Nephron (organoid): Measurements from ENCODE around the gene DUSP22.

Experiments
- H3K27ac Mint-ChIP-seq, 3 experiments: 2 replicates each; pipeline ENCODE4 v1.8.0; 2020; ENCODE audit warnings: mixed read lengths in 3 of 3, mild to moderate bottlenecking in 2 of 3, moderate library complexity in 1 of 3
- H3K27me3 Mint-ChIP-seq: 2 replicates; pipeline ENCODE4 v1.8.0; 2021; ENCODE audit warnings: low read depth, mild to moderate bottlenecking, moderate library complexity, mixed read lengths
- H3K36me3 Mint-ChIP-seq: 2 replicates; pipeline ENCODE4 v1.8.0; 2020; ENCODE audit warnings: low read depth, mixed read lengths
- H3K4me1 Mint-ChIP-seq: 2 replicates; pipeline ENCODE4 v1.8.0; 2020; ENCODE audit warnings: mixed read lengths
- H3K4me3 Mint-ChIP-seq, 3 experiments: 2 replicates each; pipeline ENCODE4 v1.8.0; 2020; ENCODE audit warnings: mild to moderate bottlenecking in 3 of 3, mixed read lengths in 3 of 3, moderate library complexity in 2 of 3
- H3K9me3 Mint-ChIP-seq: 2 replicates; pipeline ENCODE4 v1.8.0; 2020; ENCODE audit warnings: mixed read lengths
- TF ChIP-seq, protein P1 (sequence below), 3 experiments: fragments of 200-600 bp; sonication (generic); IDR thresholded peaks; one replicate each; pipeline ENCODE4 v1.5.0; 2021; ENCODE audit warnings: antibody characterized with exemption in 3 of 3; ENCODE audit not compliant: unreplicated experiment in 3 of 3

The DUSP22 gene

DNA sequence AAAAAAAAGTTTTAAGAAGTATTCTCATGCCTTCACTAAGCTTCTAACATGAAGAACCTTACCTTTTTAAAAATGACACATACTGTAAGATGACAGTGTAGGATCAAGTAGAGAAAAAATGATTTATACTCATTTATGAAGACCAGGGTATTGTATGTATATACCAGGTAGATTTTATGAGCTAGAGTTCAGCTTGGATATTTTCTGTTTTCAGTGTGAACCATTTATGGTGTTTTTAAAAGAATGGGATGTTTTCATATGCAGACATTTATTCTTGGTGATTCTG lies 24.4 kb downstream of the DUSP22 start:
- Mint-ChIP-seq H3K4me1 (peaks cover 17% of the 10 kb centered on the region), H3K27ac (no peak overlapping the region), H3K9me3 (peaks cover 19% of the 10 kb centered on the region), H3K36me3 (no peaks in the 10 kb centered on the region), H3K4me3 (no peak overlapping the region), H3K27me3 (no peaks in the 10 kb centered on the region)
- TF ChIP-seq, protein P1, sequence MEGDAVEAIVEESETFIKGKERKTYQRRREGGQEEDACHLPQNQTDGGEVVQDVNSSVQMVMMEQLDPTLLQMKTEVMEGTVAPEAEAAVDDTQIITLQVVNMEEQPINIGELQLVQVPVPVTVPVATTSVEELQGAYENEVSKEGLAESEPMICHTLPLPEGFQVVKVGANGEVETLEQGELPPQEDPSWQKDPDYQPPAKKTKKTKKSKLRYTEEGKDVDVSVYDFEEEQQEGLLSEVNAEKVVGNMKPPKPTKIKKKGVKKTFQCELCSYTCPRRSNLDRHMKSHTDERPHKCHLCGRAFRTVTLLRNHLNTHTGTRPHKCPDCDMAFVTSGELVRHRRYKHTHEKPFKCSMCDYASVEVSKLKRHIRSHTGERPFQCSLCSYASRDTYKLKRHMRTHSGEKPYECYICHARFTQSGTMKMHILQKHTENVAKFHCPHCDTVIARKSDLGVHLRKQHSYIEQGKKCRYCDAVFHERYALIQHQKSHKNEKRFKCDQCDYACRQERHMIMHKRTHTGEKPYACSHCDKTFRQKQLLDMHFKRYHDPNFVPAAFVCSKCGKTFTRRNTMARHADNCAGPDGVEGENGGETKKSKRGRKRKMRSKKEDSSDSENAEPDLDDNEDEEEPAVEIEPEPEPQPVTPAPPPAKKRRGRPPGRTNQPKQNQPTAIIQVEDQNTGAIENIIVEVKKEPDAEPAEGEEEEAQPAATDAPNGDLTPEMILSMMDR (IDR thresholded peaks at IDR 0.05; ENCODE audit: unreplicated experiment in 3 of 3): no peak

DNA sequence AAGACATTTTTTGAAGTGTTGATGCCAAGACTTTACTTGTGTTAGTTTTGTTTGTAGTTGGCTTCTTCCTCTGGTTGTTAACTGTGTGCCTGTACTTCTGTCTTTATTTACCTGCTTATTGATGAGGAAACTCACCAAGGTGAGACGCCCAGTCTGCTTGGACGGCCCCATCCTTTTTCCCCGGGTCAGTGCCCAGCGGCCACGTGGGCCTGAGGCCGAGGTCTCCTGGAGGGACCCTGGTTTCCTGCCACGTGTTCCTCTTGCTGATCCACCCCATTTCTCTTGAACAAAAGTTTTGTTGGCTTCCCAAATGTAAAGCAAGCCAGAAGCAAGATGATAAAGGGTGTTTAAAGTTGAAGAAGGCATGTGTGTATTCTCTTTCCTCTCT lies 24.8 kb downstream of the DUSP22 start:
- peak overlapping the region in 1 of 3 experiments; percentile 31 for H3K27ac Mint-ChIP-seq
- TF ChIP-seq, protein P1 (IDR thresholded peaks at IDR 0.05; ENCODE audit: unreplicated experiment in 3 of 3): no peak
- H3K36me3 Mint-ChIP-seq: no peaks in the 10 kb centered on the region
- H3K4me3 Mint-ChIP-seq: no peak overlapping the region
- H3K4me1 Mint-ChIP-seq: peaks cover 17% of the 10 kb centered on the region
- H3K9me3 Mint-ChIP-seq: peaks cover 19% of the 10 kb centered on the region
- H3K27me3 Mint-ChIP-seq: no peaks in the 10 kb centered on the region

DNA sequence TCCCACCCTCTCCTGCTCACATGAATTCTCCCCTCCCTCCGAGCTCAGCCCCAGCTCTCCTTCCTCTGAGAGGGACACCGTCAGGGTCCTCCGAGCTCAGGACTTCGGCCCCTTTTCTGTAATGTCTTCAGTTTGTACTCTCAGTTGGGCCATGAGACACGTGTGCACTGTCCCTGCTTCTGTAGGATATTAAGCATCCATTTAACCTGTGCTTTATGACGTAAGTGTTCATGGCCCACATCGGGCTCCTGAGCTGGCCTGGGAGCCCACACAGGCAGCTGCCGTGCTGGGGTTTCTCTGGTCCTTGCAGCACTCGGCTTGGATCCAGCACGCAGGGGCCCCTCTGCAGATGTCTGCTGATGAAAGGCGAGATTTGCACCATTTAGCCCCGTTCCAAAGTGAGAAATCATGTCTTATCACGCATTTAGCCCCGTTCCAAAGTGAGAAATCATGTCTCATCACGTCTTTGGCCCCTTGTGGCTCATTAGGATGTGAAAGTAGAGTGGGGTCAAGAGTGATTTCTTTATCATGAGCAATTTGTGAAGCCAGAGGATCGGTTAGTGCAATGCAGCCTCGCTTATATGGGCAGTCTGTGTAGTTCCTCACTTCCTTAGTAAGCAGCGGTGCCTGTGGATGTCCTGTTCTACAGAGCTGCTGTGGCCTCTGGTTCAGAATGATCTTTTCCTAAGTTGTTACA lies 25.3 kb downstream of the DUSP22 start:
- H3K4me3 Mint-ChIP-seq: no peak overlapping the region
- peaks cover 17% of the 10 kb centered on the region for H3K9me3 Mint-ChIP-seq
- no peaks in the 10 kb centered on the region for H3K36me3 Mint-ChIP-seq
- peaks cover 17% of the 10 kb centered on the region for H3K4me1 Mint-ChIP-seq
- TF ChIP-seq, protein P1 (IDR thresholded peaks at IDR 0.05; ENCODE audit: unreplicated experiment in 3 of 3): no peak
- no peaks in the 10 kb centered on the region for H3K27me3 Mint-ChIP-seq
- peak overlapping the region in 1 of 3 experiments; percentile 31 for H3K27ac Mint-ChIP-seq

DNA sequence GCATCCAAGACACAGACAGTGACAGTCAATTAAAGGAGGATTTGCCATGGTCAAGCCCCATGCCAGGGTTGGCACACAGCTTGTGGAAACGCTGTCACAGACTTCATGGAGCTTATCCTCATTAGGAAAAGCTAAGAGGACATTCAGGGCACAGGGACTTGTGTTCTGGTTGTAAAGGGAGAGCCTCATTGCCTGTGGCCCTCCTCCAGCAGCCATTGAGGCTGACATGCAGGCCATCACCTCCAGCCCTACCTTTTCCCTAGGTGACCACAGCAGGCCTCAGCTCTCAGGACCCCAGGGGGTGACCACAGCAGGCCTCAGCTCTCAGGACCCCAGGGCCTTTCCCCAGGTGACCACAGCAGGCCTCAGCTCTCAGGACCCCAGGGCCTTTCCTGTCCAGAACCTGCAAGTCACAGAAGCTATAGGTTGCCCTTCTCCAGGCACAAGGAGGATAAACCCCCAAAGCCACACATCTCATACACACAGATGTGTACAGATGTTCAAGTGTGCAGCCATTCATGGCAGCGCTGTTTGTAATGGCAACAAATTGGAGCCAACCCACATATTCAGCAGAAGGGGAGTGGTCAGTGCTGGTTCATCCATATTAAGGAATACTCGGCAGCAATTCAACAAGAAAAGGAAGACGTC lies 26.1 kb downstream of the DUSP22 start:
- Mint-ChIP-seq H3K27ac (no peak overlapping the region), H3K27me3 (no peaks in the 10 kb centered on the region), H3K9me3 (peaks cover 17% of the 10 kb centered on the region), H3K4me3 (no peak overlapping the region), H3K36me3 (no peaks in the 10 kb centered on the region), H3K4me1 (peaks cover 17% of the 10 kb centered on the region)
- TF ChIP-seq, protein P1 (IDR thresholded peaks at IDR 0.05; ENCODE audit: unreplicated experiment in 3 of 3): no peak

DNA sequence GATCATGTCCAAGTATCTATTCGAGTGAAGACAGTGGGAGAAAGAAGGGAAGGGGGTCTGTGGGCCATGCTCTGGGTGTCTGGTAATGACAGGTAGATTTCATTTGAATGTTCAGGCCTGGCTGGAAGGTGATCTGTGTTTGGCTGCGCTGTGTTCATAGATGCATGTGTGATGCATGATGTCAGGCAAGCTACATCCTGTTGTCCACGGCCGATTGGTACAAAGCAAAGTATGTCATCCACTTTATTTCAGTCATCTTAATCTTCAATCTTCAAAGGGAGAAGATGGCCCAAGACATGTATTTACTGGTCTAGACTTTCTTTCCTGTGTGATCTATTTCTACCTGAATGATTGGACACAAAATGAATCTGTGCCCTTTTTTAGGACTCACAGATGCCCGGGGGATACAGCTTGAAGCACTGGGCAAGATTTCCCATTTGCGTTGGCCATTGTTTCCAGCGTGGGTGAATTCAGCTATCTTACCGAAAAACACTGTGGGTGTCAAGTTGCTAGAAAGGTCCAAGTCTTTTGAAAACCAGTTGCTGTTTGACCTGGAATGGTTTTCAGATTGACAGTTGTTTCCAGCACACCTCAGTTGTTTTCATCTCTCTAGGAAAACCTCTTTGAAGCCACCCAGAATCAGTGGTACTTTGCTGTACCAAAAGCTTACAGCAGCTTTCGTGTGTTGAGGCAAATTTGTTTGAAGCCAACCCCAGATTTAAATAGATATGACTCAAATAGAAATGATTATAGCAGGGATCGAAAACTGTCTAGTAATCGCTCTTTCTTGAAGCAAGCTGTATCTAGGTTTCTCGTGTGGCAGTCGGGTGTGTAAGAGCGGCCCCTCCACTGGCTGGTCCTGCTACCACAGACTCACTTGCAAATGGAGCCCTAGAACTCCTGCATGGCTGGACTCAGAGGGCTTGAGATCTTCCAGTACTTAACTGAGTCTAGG lies 27.2 kb downstream of the DUSP22 start:
- Mint-ChIP-seq H3K9me3 (peaks cover 17% of the 10 kb centered on the region), H3K4me1 (peaks cover 19% of the 10 kb centered on the region), H3K27me3 (peaks cover 3% of the 10 kb centered on the region), H3K36me3 (no peaks in the 10 kb centered on the region), H3K4me3 (no peak overlapping the region), H3K27ac (no peak overlapping the region)
- TF ChIP-seq, protein P1 (IDR thresholded peaks at IDR 0.05; ENCODE audit: unreplicated experiment in 3 of 3): no peak
